OCI-LY3 (cell line): Measurements from ENCODE around the gene CD6.
A peak's percentile ranks its signal among the peaks of the same experiment; 100 is the strongest.

Experiments
- H2AFZ ChIP-seq: fragments of 200-600, 300-600 bp; shearing (Covaris generic); 2 replicates; pipeline ENCODE4 v1.6.0; 2014; ENCODE audit warnings: antibody characterized with exemption, low read depth, low read length
- H3K27ac ChIP-seq: fragments of 200-600, 300-600 bp; sonication (generic); 2 replicates; pipeline ENCODE4 v1.5.1; 2014; ENCODE audit warnings: mild to moderate bottlenecking, low read length, moderate library complexity, mixed read lengths
- H3K27me3 ChIP-seq: fragments of 200-600, 300-600 bp; sonication (generic); 2 replicates; pipeline ENCODE4 v1.6.1; 2014; ENCODE audit warnings: low read depth, low read length, mixed read lengths
- H3K36me3 ChIP-seq: fragments of 200-600, 300-600 bp; sonication (generic); replicated peaks from 2 replicates; pipeline ENCODE3; 2014; ENCODE audit warnings: low read depth, low read length, mixed read lengths
- H3K4me1 ChIP-seq: fragments of 300-600, 200-600 bp; sonication (generic); 2 replicates; pipeline ENCODE4 v1.6.1; 2014; ENCODE audit warnings: low read length, mixed read lengths
- H3K4me2 ChIP-seq: fragments of 200-600, 300-600 bp; sonication (generic); 2 replicates; pipeline ENCODE4 v1.6.1; 2014; ENCODE audit warnings: low read length, mixed read lengths
- H3K4me3 ChIP-seq: fragments of 300-600, 200-600 bp; sonication (generic); 2 replicates; pipeline ENCODE4 v1.5.1; 2014; ENCODE audit warnings: antibody characterized with exemption, mild to moderate bottlenecking, low read length, moderate library complexity
- H3K79me2 ChIP-seq: fragments of 300-600, 200-600 bp; shearing (Covaris generic); 2 replicates; pipeline ENCODE4 v1.6.1; 2014; ENCODE audit warnings: mild to moderate bottlenecking, low read length, mixed read lengths
- H3K9ac ChIP-seq: fragments of 300-600, 200-600 bp; shearing (Covaris generic); 2 replicates; pipeline ENCODE4 v1.6.0; 2014; ENCODE audit warnings: mild to moderate bottlenecking, low read length, moderate library complexity
- H3K9me3 ChIP-seq: fragments of 200-600, 300-600 bp; shearing (Covaris generic); 2 replicates; pipeline ENCODE4 v1.6.1; 2014; ENCODE audit warnings: low read length, mixed read lengths; ENCODE audit not compliant: insufficient read depth
- H4K20me1 ChIP-seq: fragments of 200-600, 300-600 bp; sonication (generic); 2 replicates; pipeline ENCODE4 v1.6.1; 2016; ENCODE audit warnings: low read length, mixed read lengths; ENCODE audit not compliant: insufficient read depth
- EZH2phosphoT487 ChIP-seq: fragments of 200-600 bp; shearing (Covaris generic); IDR thresholded peaks from 2 replicates; pipeline ENCODE4 v1.6.1; 2018; ENCODE audit warnings: antibody characterized with exemption, mixed run types, low read depth
- TF ChIP-seq, protein P1 (sequence below): fragments of 200-600, 300-600 bp; sonication (generic); IDR thresholded peaks from 2 replicates; pipeline ENCODE4 v1.5.1; 2014; ENCODE audit warnings: antibody characterized with exemption, low read length, low read depth

Gene CD6

DNA sequence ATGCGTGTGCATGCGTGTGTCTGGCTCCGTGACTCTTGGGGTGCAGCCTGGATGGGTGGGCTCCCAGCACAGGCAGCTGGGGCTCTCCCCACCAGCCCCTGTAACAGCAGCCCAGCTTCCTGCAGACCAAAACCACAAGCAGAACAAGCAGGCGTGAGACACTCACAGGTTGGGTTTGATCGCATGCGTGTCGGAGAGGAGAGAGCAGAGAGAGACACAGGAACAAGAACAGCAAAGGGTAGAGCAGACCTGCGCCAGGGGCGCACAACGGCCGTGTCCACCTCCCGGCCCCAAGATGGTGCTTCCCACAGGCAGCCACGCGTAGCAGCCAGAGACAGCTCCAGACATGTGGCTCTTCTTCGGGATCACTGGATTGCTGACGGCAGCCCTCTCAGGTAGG is at the start of gene CD6:
Gene CD6 (plus strand): TSS at position 161 of the 400 bp plus-strand sequence. CDS start 186 bp downstream, at position 347.
- no peak within 1 kb of the TSS for H3K9ac ChIP-seq
- peak within 1 kb of the TSS; percentile 50 for H3K4me3 ChIP-seq
- H3K4me1 ChIP-seq = peaks cover 14% of the 10 kb centered on the region
- H3K9me3 ChIP-seq = peaks cover 6% of the 10 kb centered on the region; the same call in 1 of the 2 replicates
- H4K20me1 ChIP-seq = no peaks in the 10 kb centered on the region
- peaks cover 23% of the 10 kb centered on the region for H3K27me3 ChIP-seq
- no peak within 1 kb of the TSS for H3K27ac ChIP-seq
- no peak for TF ChIP-seq EZH2phosphoT487
- TF ChIP-seq, protein P1, sequence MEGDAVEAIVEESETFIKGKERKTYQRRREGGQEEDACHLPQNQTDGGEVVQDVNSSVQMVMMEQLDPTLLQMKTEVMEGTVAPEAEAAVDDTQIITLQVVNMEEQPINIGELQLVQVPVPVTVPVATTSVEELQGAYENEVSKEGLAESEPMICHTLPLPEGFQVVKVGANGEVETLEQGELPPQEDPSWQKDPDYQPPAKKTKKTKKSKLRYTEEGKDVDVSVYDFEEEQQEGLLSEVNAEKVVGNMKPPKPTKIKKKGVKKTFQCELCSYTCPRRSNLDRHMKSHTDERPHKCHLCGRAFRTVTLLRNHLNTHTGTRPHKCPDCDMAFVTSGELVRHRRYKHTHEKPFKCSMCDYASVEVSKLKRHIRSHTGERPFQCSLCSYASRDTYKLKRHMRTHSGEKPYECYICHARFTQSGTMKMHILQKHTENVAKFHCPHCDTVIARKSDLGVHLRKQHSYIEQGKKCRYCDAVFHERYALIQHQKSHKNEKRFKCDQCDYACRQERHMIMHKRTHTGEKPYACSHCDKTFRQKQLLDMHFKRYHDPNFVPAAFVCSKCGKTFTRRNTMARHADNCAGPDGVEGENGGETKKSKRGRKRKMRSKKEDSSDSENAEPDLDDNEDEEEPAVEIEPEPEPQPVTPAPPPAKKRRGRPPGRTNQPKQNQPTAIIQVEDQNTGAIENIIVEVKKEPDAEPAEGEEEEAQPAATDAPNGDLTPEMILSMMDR = no peak
- no peaks in the 10 kb centered on the region for H3K36me3 ChIP-seq
- H3K79me2 ChIP-seq = no peaks in the 10 kb centered on the region
- peak within 1 kb of the TSS; percentile 61 for H3K4me2 ChIP-seq
- H2AFZ ChIP-seq = peak within 1 kb of the TSS; percentile 73; the same call in 1 of the 2 replicates

- no peak for TF ChIP-seq EZH2phosphoT487
- TF ChIP-seq, protein P1 = no peak
- H3K4me2 ChIP-seq = no peak overlapping the region
- no peak overlapping the region for H3K4me3 ChIP-seq
- H3K9ac ChIP-seq = no peak overlapping the region
- no peak overlapping the region for H3K27ac ChIP-seq
- H3K4me1 ChIP-seq = peaks cover 57% of the 10 kb centered on the region
- no peaks in the 10 kb centered on the region for H3K27me3 ChIP-seq
- peaks cover 32% of the 10 kb centered on the region for H4K20me1 ChIP-seq
- H2AFZ ChIP-seq = no peak overlapping the region
- H3K9me3 ChIP-seq = no peaks in the 10 kb centered on the region
- H3K36me3 ChIP-seq = peaks cover 54% of the 10 kb centered on the region
- H3K79me2 ChIP-seq = peaks cover 31% of the 10 kb centered on the region
These were observed 49.6 kb upstream of the CD6 start for GRCh38 chr11:60921777-60922335.

GRCh38 chr11:60922906-60923305 is 48.6 kb upstream of the CD6 start:
- Histone ChIP-seq H3K4me1 (peaks cover 48% of the 10 kb centered on the region), H3K9me3 (no peaks in the 10 kb centered on the region), H3K27ac (no peak overlapping the region), H3K4me2 (no peak overlapping the region), H3K9ac (no peak overlapping the region), H3K36me3 (peaks cover 46% of the 10 kb centered on the region), H3K27me3 (no peaks in the 10 kb centered on the region), H4K20me1 (peaks cover 22% of the 10 kb centered on the region), H2AFZ (no peak overlapping the region), H3K79me2 (peaks cover 21% of the 10 kb centered on the region), H3K4me3 (no peak overlapping the region)
- TF ChIP-seq, protein P1 = no peak
- TF ChIP-seq EZH2phosphoT487 = no peak

DNA sequence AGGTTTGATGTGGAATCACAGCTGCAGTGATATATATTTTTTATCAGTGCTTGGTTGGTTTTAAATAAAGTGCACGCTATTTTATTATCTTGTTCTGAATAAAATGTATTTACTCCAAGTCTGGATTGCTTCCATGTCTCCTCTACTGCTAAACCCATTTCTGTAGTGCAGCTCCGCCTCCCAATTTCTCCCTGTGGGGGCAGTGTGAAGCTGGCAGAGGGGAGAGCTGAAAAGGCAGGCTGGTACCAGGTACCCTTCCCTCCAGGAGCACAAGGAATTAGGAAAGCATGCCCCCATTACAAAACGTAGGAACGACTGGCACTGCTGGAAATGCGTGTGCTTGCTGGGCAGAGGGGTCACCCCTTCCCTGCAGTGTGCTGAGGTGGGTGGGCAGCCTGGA is 48.2 kb upstream of the CD6 start:
- Histone ChIP-seq H3K36me3 (peaks cover 42% of the 10 kb centered on the region), H3K27ac (no peak overlapping the region), H3K9ac (no peak overlapping the region), H4K20me1 (peaks cover 18% of the 10 kb centered on the region), H3K27me3 (no peaks in the 10 kb centered on the region), H3K4me3 (peak overlapping the region; percentile 81), H3K4me1 (peaks cover 44% of the 10 kb centered on the region), H3K79me2 (peaks cover 17% of the 10 kb centered on the region), H3K9me3 (no peaks in the 10 kb centered on the region), H2AFZ (no peak overlapping the region), H3K4me2 (peak overlapping the region; percentile 95)
- TF ChIP-seq, protein P1 = peak; percentile 16; the same call in 1 of the 2 replicates
- TF ChIP-seq EZH2phosphoT487 = no peak
